Amygdala (tissue), 56 donors: ENCODE data around the gene CIAPIN1.

ENCODE experiments used
- DNase-seq, 56 donors: peaks; one replicate each; lab custom pipeline; 2025; lab: John Stamatoyannopoulos, UW

Gene CIAPIN1

DNA sequence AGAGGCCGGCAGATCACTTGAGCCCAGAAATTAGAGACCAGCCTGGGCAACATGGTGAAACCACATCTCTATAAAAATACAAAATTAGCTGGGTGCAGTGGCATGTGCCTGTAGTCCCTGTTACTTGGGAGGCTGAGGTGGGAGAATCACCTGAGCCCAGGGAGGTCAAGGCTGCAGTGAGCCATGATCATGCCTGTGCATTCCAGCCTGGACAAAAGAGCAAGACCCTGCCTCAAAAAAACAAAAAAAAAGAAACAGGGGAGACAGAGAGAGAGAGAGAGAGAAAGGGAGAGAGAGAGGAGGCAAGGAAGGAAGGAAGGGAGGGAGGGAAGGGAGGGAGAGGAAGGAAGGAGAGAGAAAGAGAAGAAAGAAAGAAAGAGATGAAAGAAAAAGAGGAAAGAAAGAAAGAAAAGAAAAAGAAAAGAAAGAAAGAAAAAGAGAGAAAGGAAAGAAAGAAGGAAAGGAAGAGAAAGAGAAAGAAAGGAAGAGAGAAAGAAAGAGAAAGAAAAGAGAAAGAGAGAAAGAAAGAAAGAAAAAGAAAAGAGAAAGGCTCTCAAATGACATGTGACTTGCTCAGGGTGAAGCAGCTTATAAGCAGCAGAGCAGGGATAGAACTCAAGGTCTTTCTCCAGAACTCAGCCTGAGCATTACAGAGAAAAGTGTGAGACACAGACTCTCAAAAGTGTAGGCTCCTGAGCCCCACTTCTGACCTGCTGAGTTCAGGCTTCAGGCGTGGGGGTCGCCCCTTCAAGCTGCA lies 59.4 kb downstream of the CIAPIN1 start:
- DNase-seq: no peak

- DNase-seq: no peak
Measured at GRCh38 chr16:57386381-57386951, 60.7 kb downstream of the CIAPIN1 start.

GRCh38 chr16:57385083-57385482 lies 62.1 kb downstream of the CIAPIN1 start:
- DNase-seq: no peak

- DNase-seq: peak in 2 of 56 donors; percentile 14 to 35
Measured at GRCh38 chr16:57384248-57385070, 62.7 kb downstream of the CIAPIN1 start.

- no peak for DNase-seq
Measured at GRCh38 chr16:57383276-57384247, 63.6 kb downstream of the CIAPIN1 start.

GRCh38 chr16:57382535-57383275 lies 64.5 kb downstream of the CIAPIN1 start:
- DNase-seq: no peak

- no peak for DNase-seq
Measured at GRCh38 chr16:57381791-57382534, 65.2 kb downstream of the CIAPIN1 start.

DNA sequence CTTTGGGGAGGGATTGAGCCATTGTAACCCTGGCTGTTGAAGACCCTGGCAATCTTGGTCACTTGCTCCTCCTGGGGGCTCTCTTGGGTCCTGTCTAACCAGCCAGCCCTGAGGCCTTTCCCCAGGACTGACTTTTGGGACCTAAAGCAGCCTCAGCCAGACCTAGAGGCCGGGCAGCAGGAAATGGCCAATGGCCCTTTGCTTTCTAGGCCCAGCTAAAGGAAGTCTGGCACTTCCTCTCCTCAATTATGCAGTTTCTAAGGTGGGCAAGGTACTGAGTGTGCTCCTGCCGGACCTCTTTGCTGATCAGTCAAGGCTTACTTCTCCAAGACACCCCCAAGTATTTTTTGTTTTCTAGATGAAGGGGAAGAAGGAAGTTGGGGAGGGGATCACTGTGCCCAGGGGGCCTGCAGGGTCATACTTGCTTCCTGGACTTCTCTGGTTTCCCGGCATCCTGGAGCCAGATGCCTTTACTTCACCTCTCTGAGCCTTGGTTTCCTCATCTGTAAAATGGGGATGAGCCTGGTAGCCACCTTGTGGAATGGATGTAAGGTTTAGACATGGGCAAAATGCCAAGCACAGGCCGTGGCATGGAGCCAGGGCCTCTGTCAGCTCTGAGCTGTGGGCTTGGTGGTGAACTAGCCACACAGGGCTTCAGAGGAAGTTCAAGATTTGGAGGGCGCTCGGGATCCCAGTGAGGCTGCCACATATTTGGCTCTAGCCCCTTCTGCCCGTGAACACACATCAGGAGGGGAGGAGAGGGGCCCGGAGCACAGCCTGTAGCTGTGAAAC lies 66.3 kb downstream of the CIAPIN1 start:
- peak in 4 of 56 donors; percentile 16 to 41 (median 29) for DNase-seq

GRCh38 chr16:57379579-57379978 lies 67.6 kb downstream of the CIAPIN1 start:
- DNase-seq: no peak
